ENCODE results near the gene ADAMTS2.

- TF ChIP-seq POLR2AphosphoS5 (IDR thresholded peaks at IDR 0.05; ENCODE audit: low read depth, low read length) (no peak), TCF7L2 (IDR thresholded peaks at IDR 0.05; ENCODE audit: borderline replicate concordance, extremely low read depth, insufficient read depth, insufficient read length) (no peak), ZFX (IDR thresholded peaks at IDR 0.05) (no peak), EZH2phosphoT487 (IDR thresholded peaks at IDR 0.05; ENCODE audit: borderline replicate concordance) (no peak), ZNF274 (IDR thresholded peaks at IDR 0.05; ENCODE audit: low read depth, low read length) (no peak), CEBPB (IDR thresholded peaks at IDR 0.05; ENCODE audit: low read depth) (no peak), SIN3A (IDR thresholded peaks at IDR 0.05; ENCODE audit: low read depth) (no peak)
- TF ChIP-seq, protein P1, sequence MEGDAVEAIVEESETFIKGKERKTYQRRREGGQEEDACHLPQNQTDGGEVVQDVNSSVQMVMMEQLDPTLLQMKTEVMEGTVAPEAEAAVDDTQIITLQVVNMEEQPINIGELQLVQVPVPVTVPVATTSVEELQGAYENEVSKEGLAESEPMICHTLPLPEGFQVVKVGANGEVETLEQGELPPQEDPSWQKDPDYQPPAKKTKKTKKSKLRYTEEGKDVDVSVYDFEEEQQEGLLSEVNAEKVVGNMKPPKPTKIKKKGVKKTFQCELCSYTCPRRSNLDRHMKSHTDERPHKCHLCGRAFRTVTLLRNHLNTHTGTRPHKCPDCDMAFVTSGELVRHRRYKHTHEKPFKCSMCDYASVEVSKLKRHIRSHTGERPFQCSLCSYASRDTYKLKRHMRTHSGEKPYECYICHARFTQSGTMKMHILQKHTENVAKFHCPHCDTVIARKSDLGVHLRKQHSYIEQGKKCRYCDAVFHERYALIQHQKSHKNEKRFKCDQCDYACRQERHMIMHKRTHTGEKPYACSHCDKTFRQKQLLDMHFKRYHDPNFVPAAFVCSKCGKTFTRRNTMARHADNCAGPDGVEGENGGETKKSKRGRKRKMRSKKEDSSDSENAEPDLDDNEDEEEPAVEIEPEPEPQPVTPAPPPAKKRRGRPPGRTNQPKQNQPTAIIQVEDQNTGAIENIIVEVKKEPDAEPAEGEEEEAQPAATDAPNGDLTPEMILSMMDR (IDR thresholded peaks at IDR 0.05 in 2 of 3, conservative IDR thresholded peaks at IDR 0.05 in 1 of 3; ENCODE audit: borderline replicate concordance in 1 of 3, insufficient read depth in 1 of 3, low read depth in 2 of 3, low read length in 2 of 3) = no peak
- TF ChIP-seq, protein P2, sequence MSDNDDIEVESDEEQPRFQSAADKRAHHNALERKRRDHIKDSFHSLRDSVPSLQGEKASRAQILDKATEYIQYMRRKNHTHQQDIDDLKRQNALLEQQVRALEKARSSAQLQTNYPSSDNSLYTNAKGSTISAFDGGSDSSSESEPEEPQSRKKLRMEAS (IDR thresholded peaks at IDR 0.05) = no peak
- TF ChIP-seq, protein P3, sequence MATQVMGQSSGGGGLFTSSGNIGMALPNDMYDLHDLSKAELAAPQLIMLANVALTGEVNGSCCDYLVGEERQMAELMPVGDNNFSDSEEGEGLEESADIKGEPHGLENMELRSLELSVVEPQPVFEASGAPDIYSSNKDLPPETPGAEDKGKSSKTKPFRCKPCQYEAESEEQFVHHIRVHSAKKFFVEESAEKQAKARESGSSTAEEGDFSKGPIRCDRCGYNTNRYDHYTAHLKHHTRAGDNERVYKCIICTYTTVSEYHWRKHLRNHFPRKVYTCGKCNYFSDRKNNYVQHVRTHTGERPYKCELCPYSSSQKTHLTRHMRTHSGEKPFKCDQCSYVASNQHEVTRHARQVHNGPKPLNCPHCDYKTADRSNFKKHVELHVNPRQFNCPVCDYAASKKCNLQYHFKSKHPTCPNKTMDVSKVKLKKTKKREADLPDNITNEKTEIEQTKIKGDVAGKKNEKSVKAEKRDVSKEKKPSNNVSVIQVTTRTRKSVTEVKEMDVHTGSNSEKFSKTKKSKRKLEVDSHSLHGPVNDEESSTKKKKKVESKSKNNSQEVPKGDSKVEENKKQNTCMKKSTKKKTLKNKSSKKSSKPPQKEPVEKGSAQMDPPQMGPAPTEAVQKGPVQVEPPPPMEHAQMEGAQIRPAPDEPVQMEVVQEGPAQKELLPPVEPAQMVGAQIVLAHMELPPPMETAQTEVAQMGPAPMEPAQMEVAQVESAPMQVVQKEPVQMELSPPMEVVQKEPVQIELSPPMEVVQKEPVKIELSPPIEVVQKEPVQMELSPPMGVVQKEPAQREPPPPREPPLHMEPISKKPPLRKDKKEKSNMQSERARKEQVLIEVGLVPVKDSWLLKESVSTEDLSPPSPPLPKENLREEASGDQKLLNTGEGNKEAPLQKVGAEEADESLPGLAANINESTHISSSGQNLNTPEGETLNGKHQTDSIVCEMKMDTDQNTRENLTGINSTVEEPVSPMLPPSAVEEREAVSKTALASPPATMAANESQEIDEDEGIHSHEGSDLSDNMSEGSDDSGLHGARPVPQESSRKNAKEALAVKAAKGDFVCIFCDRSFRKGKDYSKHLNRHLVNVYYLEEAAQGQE (IDR thresholded peaks at IDR 0.05; ENCODE audit: low read depth) = no peak
Observed at GRCh38 chr5:179315356-179315890, 29.8 kb downstream of the ADAMTS2 start.

Data from HCT116 (cell line).